Activated CD4-positive, alpha-beta T cell treated with anti-CD3 and anti-CD28 coated beads, Interleukin-2, amount 50 U/mL, for 48 hours (primary cell): Measurements from ENCODE around the gene THAP12.
"Not testable (repeated sequence)": the region's sequence is repeated elsewhere in the genome, so short reads cannot be mapped to it uniquely, and the experiment has no call there.

ENCODE experiments used
- DNase-seq, 2 experiments: peaks; one replicate each; pipeline ENCODE4 v3.0.0-alpha.2; 2020

Gene THAP12

DNA sequence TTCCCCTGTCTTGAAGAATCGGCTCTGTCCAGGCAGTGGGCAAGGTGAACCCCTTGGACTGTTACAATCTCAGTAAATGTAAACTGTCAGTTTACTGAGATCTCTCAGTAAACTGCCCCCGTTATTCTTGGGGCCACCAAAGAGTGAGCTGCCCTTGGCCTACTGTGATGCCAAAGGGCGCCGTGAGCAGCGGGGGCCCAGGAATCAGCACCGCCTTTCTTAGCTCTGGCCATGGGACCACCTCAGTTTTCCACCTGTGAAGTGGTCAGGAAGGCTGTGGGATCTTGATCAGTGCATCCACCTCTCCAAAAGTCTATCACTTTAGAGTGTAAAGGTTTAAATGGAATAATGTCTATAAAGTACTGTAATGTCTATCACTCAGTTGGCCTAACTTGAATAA lies 57.1 kb downstream of the THAP12 start:
- no peak for DNase-seq

DNA sequence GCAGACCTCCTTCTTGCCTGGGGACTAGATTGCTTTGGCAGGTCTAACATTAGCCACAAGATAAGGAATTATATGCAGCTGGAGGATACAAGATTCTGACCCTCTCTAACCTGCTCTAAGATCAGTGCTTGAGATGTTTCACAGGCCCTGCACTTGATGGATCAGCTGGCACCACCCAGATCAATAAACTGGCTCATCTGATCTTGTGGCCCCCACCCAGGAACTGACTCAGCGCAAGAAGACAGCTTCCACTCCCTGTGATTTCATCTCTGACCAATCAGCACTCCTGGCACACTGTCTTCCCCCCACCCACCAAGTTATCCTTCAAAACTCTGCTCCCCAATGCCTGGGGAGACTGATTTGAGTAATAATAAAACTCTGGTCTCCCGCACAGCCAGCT lies 57.6 kb downstream of the THAP12 start:
- not testable (repeated sequence) for DNase-seq

DNA sequence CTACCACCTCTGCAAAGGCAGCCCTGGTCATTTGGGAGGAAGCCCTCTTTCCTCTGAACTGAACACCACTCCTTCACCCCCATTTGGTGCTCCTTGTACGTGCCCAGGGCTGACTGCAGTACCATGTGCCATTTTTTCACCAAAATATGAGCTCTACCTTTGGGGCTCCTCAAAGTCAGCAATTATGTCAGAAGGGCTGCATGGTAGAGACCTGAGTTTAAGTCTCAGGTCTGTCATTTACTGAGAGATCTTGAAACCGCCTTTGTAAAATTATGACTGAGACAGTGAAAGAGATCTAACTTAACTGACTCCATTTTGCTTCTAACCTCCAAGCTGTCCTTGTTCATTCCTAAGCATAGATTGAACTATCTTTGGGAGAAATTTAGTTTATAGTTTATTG lies 58.0 kb downstream of the THAP12 start:
- no peak for DNase-seq

DNA sequence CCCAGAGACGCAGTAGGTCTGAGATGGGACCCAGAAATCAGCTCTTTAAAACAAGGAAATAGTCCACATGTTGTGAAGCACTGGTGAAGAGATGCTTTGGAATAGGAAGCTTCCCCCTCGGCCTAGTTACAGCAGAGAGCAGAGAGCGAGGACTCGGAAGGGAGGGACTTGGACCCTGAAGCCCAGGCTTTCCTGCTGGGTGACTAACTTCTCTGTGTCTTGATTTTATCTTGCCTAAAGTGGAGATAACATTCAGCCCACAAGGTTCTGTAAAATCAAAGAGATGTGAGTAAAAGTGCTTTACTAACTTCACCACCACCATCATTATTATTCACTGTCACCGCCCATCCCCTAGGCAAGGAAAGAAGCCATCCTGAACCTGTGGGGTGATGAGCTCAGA lies 58.4 kb downstream of the THAP12 start:
- DNase-seq, result no peak

DNA sequence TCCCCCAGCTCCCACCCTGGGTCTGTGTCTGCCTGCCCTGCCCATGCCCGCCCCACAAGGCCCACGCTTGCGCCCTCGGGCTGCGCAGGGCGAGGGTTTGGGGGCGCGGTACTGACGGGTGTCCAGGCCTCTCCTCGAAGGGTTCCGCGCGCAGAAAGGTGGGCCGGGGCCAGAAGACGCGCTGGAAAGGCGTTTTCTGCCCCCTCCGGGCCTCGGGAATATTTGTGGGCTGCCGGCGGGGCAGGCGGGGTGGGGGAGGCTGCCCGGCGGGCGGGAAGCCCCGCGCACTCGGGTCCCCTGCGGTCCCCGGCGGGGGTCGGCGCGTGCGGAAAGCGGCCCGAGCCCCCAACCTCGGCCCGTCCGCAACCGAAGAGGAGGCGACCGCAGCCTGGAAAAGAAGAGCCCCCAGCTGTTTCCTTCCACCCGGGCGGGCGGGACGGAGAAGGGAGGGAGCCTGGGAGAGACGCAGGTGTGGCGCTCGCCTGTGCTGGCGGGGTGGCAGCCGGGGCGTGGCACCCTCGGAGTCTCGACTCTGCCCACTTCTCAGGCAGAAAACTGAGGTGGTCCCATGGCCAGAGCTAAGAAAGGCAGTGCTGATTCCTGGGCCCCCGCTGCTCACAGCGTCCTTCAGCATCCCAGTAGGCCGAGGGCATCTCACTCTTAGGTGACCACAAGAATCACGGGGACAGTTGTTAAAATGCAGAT lies 59.0 kb downstream of the THAP12 start:
- DNase-seq, result no peak

DNA sequence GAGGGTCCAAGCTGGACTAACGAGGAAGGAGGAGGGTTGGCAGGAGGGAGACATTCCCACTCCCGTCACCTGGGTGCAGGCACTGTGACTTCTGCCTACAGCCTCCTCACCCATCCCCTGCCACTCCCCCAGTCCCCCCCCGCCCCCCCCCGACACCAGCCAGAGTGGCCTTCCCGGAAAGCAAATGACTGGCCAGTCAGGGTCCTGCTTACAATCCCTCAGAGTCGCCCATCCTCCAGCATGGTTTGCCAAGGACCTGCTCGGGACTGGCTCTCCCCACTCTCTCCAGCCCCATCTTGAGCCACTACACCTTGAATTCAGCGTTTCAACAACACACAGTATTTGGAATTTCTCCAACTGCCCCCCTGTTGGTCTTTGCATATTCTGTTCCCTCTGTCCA lies 59.6 kb downstream of the THAP12 start:
- DNase-seq, result no peak

DNA sequence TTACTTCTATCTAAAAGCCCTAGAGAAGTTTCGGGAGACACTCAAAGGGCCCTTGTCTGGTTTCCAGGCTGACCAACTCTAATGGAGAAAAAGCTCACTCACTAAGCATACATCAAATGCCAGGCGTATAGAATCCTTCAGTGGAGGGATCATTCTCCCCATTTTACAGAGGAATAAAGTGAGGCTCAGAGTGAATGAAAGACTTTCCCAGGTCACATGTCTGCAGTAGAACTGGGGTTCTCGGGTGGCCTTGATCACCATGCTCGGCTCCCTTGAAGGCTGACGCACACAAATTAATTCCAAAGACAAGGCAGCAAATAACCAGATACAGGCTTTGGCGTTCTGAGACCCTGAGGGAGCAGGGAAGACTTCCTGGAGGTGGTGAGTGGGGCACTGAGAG lies 60.0 kb downstream of the THAP12 start:
- DNase-seq, result no peak

DNA sequence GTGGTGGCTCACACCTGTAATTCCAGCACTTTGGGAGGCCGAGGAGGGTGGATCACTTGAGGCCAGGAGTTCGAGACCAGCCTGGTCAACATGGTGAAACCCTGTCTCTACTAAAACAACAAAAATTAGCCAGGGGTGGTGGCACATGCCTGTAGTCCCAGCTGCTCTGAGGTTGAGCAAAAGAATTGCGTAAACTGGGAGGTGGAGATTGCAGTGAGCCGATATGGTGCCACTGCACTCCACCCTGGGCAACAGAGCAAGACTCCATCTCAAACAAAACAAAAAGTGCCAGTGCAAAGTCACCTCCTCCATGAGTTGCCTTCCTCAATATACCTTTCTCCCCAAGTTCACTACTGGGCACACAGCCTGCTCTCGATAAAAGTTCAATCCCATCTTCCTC lies 61.1 kb downstream of the THAP12 start:
- not testable (repeated sequence) for DNase-seq

DNA sequence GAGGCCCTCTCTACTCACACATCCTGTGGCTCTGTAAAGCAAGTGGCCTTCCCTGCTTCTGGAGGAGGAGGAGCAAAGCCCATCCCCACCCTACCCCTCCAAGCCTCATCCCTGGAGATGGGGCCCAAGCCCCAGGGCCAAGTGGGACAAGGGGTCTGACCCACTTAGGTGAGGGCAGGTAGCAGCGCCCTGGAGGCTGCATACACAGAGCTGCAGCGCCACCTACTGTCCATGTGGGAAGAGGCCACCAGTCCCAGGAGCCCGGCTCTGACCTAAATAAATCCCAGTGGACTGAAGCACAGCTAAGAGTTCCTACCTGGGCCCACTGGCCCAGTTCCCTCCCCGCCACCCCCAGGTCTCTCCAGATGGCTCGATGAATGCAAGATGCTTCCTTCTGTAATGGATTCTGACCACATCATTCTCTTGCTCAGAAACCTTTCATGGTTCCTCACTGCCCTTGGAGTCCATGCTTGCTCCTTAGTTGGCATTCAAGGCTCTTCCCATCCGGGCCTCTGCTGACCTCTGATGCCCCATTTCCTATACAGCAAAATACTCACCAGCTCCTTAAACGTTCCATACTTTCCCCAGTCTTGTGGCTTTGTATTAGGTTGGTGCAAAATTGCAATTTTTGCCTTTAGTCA lies 62.1 kb downstream of the THAP12 start:
- DNase-seq, result peak; percentile 88 to 89

DNA sequence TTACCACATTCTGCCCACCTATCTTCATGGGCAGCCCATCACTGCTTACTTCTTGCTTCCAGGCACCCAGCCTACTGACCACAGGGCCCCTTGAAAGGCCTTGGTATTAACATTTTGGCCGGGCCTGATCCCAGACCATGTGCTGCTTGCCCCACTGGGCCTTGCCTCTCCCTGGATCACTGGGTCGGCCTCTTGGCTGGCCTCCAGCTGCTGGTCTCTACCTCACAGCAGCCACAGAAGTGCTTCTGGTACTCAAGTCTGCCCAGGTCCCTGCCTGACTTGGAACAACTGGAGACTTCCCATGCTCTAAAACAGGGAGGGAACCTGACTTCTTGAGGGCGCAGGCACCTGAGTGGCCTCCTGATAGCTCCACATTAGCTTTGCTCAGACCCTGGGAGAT lies 63.6 kb downstream of the THAP12 start:
- DNase-seq, result no peak

DNA sequence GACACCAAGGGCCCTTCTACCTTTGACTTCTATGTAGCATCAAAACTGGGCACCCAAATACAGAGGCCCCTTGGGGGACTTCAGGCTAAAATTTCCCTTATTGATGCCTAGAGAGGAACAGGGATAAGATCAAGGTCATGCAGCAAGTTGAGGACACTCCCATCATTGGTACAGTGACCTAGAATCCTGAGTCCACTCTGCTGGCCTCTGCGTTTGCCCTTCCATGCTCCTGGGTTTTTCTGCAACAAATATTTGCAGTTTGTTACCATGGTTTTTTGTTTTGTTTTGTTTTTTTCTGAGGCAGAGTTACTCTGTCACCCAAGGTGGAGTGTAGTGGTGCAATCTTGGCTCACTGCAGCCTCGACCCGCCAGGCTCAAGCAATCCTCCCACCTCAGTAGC lies 64.2 kb downstream of the THAP12 start:
- no peak for DNase-seq

DNA sequence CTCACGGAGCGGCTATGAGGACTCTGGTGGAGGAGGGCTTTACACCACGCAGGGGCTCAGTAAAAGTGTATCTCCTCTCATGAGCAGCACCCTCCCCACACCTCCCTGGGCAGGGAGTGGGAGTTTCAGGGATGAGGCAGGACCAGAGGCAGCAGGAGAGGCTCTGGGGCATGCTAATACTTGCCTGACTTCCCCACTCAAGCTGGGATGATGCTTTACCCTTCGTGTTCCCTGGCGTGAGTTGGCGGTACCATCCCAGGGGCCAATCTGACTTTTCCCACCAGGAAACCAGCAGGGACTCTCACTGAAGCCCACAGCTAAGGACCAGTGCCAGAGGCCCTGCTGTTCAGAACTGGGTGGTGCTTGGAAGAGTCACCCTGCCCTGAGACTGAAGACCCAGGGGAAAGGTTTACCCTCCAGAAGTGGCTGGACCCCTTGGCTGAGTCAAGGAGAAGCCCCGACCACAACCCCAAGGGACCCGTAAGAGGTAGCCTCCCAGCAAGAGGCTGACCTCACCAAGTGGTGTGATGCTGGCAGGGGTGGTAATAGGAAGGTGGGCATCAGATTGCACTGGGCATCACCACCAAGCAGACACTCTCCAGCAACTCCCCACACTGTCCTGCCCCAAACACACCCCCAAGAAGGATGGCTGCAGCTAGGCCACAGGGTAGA lies 65.6 kb downstream of the THAP12 start:
- DNase-seq, result no peak

DNA sequence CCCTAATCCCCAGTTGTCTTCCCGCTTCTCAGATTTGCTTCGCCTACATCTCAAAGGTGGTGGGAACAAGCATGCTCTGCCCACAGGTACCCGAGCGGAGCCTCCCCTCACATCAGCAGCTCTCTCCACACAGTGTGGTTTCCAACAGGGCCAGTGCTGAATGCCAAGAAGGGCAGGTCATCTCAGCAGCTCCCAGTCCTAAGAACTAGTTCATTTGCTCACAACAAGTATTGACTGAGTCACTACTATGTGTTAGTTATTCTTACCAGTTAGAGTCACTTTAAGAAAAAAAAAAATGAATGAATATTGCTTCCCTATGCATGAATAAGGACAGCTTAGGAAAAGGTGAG lies 66.2 kb downstream of the THAP12 start:
- no peak for DNase-seq

DNA sequence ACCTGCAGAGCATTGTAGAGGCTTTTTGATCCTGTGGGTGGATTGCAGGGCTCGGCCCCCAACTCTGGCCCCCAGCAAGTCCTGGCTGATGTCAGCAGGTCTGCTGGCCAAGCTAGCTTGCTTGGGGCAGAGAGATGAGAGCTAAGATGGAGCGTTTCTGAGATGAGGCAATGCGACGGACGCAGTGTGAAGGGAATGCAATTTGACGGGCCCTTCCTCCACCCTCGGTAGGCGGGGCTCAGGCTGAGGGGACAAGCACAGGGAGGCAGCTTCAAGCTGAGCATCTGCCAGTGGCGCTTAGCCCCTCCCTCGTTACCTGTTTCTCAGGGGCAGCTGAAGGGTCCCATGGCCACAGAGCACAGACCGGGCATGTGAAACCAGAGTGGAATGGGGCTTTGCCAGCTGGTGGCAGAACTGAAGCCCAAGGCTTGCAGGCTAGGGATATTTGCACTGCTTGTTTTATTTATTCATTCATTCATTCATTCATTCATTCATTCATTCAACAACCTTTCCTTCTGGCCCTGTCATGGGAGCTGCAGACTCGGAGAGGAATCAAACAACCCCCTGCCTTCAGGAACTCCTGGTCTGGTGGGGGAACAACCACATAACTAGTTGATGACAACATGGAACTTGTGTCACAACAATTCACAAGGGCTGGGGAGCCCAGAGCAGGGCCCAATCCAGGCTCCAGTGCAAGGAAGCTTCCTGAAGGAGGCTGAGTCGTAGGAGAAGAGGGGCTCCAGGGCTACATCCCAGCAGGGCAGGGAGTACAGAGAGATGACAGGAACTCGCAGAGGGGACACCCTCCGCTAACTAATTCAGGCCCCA lies 66.8 kb downstream of the THAP12 start:
- DNase-seq, result no peak

DNA sequence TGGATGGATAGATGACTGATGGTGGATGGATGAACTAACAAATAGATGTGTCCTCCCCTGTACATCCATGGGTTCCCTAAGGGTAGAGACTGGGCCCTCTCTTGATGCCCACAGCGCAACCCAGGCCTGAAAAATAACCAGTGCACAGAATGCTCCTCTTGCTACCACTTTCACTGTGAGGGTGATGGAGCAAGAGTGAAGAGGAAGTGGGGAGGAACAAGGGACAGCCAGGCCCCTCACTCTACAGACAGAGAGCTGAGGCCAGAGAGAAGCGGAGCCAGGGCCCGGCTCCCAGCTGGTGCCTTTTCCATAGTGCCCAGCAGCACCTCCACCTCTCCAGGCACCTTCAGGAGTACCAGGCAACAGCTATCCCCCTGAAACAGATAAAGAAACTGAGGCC lies 67.7 kb downstream of the THAP12 start:
- DNase-seq, result no peak

DNA sequence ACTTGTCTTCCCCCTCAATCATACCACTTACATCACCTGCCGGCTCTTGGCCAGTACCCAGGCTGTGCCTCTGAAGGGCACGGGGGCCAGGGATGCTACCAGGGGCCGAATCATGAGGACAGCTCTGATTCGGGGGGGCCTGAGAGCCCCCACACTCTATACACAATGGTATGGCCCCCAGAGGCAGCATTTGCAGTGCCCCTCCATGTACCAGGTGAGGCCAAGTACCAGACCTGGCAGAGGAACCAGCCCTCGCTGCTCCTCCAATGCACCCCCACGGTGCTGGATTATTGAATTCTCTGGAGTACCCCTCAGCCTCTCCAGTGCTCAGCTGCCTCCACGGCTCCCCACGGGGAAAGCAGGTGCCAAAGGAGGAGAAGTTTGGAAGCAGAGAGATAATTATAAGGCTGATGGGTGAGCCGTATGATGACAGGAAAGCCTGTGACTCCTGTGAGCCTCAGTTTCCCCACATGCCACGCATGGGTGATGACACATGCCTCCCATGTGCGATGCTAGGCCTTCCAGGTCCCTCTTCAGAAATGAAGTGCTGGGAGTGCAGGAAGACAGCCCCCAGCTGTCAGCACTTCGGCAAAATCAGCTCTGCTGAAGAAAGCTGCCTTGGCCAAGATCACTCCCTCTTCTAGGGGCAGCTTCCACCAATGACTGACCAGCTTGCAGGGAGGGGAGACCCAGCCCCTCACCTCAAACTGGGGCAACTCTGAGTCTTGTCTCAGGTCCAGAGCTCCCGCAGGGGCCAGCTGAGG lies 69.9 kb downstream of the THAP12 start:
- DNase-seq, result no peak

DNA sequence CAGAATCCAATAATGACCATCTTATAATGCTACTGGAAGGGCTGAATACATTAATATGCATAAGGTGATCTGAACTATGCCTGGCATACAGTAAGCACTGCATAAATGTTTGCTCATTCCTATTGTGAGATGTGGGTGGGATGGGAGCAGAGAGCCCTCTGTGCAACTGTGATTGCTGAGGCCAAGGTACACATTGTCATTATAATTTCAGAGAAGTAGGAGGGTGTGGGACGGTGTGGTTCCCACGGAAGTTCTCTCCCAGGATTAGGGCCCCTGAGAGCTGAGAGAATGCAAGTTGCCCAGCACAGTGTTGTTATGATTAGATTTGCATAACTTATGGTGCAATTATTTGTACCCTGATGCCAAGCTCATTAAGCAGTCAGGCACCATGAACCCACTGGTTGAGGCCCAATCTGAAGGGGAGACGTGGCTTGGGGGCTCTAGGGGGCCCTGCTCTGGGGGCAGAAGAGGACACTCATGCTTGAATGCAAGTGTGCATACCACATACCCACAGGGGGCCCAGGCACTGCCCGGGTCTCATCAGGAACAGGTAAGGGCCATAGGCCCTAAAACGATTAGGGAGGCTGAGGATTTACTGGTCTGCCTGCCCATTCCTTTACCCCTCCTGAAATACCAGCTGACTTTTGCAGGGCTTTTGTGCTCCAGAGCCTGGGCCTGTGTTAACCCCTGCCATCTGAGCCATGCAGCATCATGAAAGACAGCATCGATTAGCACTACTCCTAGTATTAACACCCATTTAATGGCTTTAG lies 72.8 kb downstream of the THAP12 start:
- no peak for DNase-seq

DNA sequence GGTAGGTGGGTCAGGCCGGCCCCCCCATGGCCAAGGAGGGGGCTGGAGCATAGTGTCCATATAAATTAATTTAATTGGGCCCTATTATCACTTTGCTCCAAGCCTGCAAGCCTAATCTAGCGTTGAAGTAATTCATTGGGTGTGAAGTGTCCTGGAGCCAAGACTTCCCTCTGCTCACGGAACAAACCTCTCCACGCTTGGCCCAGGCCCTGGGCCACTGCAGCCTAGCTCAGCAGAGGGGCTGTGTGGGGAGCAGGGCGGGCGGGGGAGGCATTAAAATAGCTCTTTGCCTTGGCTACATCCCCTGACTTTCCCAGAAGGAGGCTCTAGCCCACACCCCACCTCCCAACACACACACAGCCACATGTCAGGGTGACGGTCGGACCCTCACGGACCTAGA lies 73.5 kb downstream of the THAP12 start:
- DNase-seq, result no peak

DNA sequence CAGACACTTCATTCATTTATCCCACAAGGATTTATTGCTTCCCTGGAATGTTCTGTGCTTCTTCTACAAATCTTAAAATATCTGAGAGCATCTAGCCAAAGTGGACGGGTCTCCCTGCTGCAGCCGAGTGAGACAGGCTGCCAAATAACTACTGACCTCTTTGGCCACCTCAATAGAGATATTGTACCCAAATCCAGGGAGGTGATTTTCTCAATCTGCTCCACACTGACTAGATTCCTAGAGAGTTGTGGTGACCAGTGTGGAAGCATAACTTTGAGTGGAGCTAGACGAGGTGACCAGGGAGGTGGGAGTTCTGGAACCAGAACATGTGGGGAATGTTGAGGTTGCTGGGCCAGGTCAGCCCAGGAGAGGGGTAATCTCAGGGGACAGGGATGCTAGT lies 77.5 kb downstream of the THAP12 start:
- DNase-seq, result no peak

DNA sequence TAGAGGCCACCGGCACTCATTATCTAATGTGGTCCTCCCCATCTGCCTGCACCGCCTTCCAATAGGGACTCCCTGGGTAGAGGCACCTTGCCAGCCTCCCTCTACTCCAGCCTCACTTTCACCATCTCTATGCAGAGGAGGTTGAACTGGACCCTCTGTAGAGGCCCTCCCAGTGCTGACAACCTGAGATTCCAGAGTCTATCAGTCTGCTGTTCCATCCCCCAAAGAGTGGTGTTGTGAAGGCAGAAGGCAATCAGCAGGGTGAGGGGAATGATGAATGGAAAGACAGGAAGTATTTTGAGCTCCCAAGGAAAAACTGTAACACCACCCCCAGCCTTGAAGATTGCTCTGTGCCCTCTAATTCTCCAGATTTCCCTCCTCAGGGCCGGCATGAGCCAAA lies 77.9 kb downstream of the THAP12 start:
- no peak for DNase-seq
